Adrenal gland (tissue), 5 donors: Measurements from ENCODE around the gene FGF21.

Experiments used
- POLR2A ChIP-seq, 2 donors: fragments of 450-650 bp; IDR thresholded peaks; one replicate each; pipeline ENCODE4 v1.6.1; 2017; ENCODE audit warnings: antibody characterized with exemption in 2 of 2, mild to moderate bottlenecking in 2 of 2, moderate library complexity in 1 of 2
- TF ChIP-seq, protein P1 (sequence below), 6 experiments: fragments of 450-650 bp in 4 of 6; fragments of 200-600 bp in 2 of 6; sonication (generic) in 1 of 6; IDR thresholded peaks; 1 replicate in 5 of 6; 2 replicates in 1 of 6; pipeline versions ENCODE4 v1.5.1 to v1.8.0; 2016 to 2021; ENCODE audit warnings: antibody characterized with exemption in 6 of 6, mild to moderate bottlenecking in 2 of 6, moderate library complexity in 1 of 6
- donor health status: DM: no; HTN: no; CAD: no.

- TF ChIP-seq POLR2A (IDR thresholded peaks at IDR 0.05), result no peak
- TF ChIP-seq, protein P1, sequence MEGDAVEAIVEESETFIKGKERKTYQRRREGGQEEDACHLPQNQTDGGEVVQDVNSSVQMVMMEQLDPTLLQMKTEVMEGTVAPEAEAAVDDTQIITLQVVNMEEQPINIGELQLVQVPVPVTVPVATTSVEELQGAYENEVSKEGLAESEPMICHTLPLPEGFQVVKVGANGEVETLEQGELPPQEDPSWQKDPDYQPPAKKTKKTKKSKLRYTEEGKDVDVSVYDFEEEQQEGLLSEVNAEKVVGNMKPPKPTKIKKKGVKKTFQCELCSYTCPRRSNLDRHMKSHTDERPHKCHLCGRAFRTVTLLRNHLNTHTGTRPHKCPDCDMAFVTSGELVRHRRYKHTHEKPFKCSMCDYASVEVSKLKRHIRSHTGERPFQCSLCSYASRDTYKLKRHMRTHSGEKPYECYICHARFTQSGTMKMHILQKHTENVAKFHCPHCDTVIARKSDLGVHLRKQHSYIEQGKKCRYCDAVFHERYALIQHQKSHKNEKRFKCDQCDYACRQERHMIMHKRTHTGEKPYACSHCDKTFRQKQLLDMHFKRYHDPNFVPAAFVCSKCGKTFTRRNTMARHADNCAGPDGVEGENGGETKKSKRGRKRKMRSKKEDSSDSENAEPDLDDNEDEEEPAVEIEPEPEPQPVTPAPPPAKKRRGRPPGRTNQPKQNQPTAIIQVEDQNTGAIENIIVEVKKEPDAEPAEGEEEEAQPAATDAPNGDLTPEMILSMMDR (IDR thresholded peaks at IDR 0.05), result no peak
These were observed 5.0 kb upstream of the FGF21 start for GRCh38 chr19:48750351-48750750.
